ENCODE data around the gene CHN2.

CHN2 gene

DNA sequence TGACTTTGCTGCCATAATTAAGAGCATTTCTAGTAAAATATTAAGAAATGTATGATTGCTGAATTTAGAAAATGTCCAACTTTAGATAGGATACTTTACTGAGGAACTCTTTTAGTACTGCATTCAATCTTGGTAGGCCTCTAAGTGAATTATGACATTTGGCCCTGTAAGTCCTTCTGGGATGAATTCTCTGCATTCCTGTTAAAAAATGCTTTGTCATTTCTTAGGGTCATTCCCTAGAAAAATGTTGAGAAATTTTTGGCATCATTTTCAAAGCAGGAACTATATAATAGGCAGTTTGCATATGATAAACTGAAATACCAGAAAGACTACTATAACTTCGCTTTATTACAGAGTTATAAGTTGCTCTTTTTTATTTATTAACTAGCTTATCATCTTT, 299.8 kb downstream of the CHN2 start:
- TF ChIP-seq, protein P1, sequence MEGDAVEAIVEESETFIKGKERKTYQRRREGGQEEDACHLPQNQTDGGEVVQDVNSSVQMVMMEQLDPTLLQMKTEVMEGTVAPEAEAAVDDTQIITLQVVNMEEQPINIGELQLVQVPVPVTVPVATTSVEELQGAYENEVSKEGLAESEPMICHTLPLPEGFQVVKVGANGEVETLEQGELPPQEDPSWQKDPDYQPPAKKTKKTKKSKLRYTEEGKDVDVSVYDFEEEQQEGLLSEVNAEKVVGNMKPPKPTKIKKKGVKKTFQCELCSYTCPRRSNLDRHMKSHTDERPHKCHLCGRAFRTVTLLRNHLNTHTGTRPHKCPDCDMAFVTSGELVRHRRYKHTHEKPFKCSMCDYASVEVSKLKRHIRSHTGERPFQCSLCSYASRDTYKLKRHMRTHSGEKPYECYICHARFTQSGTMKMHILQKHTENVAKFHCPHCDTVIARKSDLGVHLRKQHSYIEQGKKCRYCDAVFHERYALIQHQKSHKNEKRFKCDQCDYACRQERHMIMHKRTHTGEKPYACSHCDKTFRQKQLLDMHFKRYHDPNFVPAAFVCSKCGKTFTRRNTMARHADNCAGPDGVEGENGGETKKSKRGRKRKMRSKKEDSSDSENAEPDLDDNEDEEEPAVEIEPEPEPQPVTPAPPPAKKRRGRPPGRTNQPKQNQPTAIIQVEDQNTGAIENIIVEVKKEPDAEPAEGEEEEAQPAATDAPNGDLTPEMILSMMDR (IDR thresholded peaks at IDR 0.05; ENCODE audit: borderline replicate concordance, insufficient read depth, low read depth, low read length): no peak
- no peak overlapping the region for H3K4me3 ChIP-seq (ENCODE audit: low read depth, low read length)

DNA sequence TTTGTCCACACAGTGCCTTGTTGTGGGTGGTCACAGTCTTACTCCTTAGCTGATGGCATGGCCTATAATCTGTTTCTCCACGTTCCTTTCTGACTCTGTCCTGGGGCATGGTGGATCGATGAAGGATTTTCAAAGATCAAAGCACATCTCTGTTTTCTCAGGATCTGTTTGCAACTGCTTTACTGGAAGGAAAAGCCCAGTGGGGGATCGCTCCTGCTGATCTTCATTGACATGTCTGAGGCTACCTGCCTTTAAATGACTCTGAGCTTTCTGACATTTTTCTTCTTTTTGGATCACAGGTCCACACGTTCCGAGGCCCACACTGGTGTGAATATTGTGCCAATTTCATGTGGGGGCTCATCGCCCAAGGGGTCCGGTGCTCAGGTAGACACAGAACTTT, 301.1 kb downstream of the CHN2 start:
- TF ChIP-seq, protein P1 (IDR thresholded peaks at IDR 0.05; ENCODE audit: borderline replicate concordance, insufficient read depth, low read depth, low read length): no peak

GRCh38 chr7:29496355-29497020, 301.9 kb downstream of the CHN2 start:
- TF ChIP-seq, protein P1 (IDR thresholded peaks at IDR 0.05; ENCODE audit: borderline replicate concordance, insufficient read depth, low read depth, low read length): no peak
- H3K4me3 ChIP-seq (ENCODE audit: low read depth, low read length): no peak overlapping the region

More for the DNA sequence above, 301.1 kb downstream of the CHN2 start:
- no peak overlapping the region for H3K4me3 ChIP-seq (ENCODE audit: low read depth, low read length)

- TF ChIP-seq, protein P1 (IDR thresholded peaks at IDR 0.05; ENCODE audit: borderline replicate concordance, insufficient read depth, low read depth, low read length): no peak
- H3K4me3 ChIP-seq (ENCODE audit: low read depth, low read length): no peak overlapping the region
Observed at GRCh38 chr7:29499932-29500331, 305.4 kb downstream of the CHN2 start.

DNA sequence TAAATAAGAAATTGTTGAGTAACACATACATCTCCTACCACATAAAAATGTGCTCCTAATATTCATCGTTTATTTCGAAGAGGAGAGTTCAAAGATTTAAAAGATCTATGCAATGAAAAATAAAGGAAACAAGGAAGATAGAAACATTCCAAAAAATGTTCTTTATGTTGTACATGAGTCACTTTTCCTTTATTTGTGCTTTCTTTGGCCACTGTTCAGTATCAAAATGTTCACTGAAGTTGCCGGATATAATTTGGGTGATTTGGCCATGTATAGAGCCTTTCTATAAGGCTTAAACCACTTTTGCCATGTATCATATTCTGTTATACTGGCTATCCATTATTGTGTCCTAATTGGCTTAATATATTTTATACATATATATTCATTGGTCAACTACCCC, 306.1 kb downstream of the CHN2 start:
- H3K4me3 ChIP-seq (ENCODE audit: low read depth, low read length): no peak overlapping the region
- TF ChIP-seq, protein P1 (IDR thresholded peaks at IDR 0.05; ENCODE audit: borderline replicate concordance, insufficient read depth, low read depth, low read length): no peak

GRCh38 chr7:29502133-29502532, 307.6 kb downstream of the CHN2 start:
- H3K4me3 ChIP-seq (ENCODE audit: low read depth, low read length): no peak overlapping the region
- TF ChIP-seq, protein P1 (IDR thresholded peaks at IDR 0.05; ENCODE audit: borderline replicate concordance, insufficient read depth, low read depth, low read length): no peak

- H3K4me3 ChIP-seq (ENCODE audit: low read depth, low read length): no peak overlapping the region
- TF ChIP-seq, protein P1 (IDR thresholded peaks at IDR 0.05; ENCODE audit: borderline replicate concordance, insufficient read depth, low read depth, low read length): no peak
Observed at GRCh38 chr7:29505931-29506330, 311.4 kb downstream of the CHN2 start.
